SW480 (cell line): ENCODE results near the gene TMEM190.
"Not testable (repeated sequence)": the region's sequence is repeated elsewhere in the genome, so short reads cannot be mapped to it uniquely, and the experiment has no call there.

Source experiments
- DNase-seq: peaks from one replicate; pipeline ENCODE4 v3.0.0-alpha.2; 2016; ENCODE audit warnings: low spot score

TMEM190 gene

DNA sequence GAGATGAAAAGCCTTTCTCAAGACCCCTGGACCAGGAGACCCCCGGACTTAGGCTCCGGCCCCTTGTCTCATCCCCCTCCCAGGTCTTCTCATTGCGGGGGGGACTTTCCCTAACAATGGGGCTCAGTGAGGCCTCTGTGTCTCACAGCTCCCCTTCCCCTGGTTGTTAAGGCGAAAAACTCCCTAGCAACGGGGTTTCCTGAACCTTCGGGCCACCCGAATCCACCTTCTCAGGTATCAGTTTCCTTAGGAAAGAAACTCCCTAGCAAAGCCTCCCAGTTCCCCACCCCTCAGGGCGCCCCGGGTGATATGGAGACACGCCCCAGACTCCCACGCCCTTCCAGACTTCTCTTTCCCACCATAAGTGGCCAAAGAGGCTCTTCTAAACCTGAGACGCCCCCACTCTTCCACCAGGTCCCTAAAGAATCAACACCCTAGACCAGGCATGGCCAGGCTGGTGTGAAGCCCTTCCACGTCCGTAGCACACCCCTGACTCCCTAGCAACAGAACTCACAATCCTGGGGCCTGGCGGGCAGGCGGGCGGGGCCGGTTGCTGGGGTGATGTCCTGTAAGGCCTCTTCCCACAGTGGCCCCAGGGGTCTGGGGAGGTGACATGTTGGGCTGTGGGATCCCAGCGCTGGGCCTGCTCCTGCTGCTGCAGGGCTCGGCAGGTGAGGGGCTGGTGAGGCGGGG lies at the start of gene TMEM190:
Gene TMEM190, plus strand, starts transcription at position 586 of the 693 bp plus-strand sequence. Its CDS starts 28 bp downstream, at position 614.
- peak; percentile 69 for DNase-seq

- DNase-seq, result not testable (repeated sequence)
These were observed 47.8 kb upstream of the TMEM190 start for GRCh38 chr19:55328774-55329318.

DNA sequence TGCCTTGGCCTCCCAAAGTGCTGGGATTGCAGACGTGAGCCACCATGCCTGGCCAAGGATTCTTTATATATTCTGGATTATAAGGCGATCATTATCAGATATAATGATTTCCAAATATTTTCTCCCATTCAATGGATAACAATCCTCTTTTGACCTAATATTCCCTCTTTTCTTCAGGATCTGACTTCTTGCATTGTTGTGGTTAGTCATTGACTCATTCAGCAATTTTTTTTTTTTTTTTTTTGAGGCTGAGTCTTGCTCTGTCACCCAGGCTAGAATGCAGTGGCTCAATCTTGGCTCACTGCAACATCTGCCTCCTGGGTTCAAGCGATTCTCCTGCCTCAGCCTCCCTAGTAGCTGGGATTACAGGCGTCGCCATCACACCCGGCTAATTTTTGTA lies 46.8 kb upstream of the TMEM190 start:
- not testable (repeated sequence) for DNase-seq

DNA sequence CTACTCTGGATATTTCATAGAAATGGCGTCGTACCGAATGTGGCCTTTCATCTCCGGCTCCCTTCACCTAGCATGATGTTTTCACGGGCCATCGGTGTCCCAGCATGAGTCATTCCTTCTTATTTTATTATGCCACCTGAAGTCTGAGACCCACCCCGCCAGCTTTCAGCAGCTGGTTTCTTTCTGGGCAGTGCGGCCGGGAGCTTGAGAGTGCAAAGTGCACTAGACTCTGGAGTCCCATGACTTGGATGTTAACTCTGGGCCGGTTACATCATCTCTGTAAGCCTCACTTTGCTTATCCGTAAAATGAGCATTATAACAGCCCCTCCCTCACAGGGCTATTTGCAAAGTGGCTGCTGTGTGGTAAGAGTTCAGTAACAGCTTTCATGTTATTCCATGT lies 42.8 kb upstream of the TMEM190 start:
- peak; percentile 98 for DNase-seq

DNA sequence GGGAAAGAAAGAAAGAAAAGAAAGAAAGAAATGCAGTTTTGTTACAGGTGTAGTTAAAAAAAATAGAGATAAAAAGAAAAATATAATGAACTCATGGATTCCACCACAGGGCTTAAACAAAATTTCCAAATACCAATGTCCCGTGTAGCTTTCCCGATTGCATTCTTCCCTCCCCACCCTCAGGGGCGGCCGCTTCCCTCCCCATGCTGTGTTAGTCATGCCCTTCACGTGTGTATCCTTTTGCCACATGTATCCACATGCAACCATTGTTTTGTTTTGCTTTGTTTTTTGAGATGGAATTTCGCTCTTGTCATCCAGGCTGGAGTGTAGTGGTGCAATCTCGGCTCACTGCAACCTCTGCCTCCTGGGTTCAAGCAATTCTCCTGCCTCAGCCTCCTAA lies 40.5 kb upstream of the TMEM190 start:
- DNase-seq, result no peak

DNA sequence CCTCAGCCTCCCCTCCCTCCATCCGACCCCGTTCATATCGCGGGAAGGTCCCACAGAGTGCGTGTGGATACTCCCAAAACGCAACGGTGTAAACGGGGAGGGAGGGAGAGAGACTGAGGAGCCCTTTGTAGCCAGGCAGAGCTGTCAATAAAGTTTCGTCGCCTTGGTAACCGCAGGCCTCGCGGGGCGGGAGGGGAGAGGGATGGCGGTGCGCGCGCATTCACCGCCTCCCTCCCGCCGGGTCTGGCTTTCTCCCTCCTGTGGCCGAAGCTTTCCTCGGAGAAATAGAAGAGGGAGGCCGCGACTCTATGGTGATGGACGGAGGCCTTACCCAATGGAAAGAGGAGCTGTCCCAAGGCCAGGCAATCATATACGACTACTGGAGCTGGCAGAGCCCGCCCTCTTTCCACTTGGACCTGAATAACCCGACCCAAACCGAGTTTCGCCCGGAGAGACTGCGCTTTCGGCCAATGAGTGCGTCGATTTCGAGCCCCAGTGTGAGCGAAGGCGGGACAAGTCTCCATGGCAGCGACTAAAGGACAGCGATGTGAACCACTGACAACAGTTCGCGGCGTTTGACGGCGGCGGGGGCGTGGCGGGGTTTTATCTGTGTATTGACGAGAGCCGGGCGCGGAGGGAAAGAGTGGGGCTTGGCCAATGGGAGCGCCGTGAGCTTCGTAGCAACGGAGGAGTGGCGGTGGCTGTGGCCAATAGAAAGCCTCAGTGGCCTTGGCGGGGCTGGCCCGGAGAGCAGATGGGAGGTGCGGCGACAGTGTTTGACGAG lies 37.3 kb upstream of the TMEM190 start, which contains the start of gene KMT5C:
Gene KMT5C, plus strand, starts transcription at position 772 of the 784 bp plus-strand sequence. CDS start 2,061 bp downstream, outside the sequence.
- peak; percentile 100 for DNase-seq

DNA sequence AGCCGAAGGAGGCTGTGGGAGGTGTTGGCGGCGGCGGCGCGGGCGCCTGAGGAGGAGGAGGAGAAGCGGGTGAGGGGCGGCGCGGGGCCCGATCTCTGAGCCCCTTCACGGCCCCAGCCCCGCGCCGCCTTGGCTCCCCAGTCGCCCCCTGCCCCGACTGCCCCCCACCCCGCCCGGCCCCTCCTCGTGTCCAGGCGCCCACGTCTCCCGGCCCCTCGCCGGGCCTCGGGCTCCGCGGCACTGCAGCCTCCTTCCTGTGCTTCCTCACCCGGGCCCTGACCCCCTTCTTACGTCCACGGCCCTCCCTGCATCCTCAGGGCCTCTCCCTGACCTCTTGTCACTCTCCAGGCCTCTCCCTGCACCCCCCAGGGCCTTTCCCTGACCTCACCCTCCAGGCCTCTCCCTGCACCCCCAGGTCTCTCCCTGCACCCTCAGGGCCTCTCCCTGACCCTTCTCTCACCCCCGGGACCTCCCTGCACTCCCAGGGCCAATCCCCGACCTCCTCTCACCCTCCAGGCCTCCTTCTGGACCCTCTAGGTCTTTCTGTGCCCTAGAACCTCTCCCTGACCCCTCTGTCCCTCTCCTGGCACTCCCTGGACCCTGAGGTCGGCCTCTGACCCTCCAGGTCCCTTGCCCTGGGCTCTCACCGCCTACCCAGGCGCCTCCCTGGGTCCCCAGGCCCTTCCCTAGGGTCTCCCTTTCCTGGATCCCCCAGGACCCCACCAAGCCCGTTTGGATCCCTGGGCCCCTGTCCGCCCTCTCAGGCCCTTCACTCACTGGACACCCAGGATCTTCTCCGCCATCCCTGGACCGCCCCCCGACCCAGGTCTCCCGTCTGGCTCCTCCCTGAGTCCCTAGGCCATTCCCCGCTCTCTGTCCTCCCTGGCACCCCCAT lies 36.5 kb upstream of the TMEM190 start:
- no peak for DNase-seq

DNA sequence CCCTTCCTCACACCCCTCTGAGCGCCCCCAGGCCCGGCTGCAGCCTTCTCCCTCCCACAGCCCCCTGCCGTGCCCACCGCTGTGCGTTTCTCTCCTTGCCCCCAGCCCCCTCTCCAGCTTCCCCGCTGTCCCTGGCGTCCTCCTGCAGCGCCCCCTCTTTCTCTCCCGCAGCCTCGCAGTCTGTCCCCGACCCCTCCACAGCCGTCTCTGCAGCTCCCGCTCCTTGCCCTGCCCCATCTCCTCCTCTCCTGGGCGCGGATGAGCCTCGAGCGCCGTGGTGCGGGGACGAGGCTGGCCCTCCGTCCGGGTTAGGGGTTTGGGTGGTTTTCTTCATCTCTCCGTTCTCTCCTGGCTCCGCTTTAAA lies 35.9 kb upstream of the TMEM190 start:
- DNase-seq, result no peak

DNA sequence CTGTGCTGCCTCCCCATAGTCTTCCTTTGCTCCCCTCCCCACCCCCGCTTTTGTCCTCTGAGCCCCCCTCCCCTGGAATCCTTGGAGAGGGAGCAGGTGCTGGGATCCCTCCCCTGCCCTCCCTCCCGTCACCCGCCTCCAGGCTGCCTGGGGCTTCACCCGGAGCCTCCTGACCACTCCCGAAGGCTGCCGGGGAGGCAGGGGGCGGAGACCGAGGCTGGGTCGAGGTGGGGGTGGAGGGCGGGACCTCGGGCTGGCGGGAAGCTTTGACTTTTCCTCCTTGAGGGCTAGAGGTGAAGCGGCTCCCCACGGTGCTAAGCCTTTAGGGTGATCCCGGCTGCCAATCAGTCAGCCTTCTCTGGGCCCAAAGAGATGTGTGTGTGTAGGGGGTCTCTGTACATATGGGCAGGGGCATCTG lies 35.4 kb upstream of the TMEM190 start:
- peak; percentile 77 for DNase-seq

- DNase-seq, result no peak
These were observed 34.8 kb upstream of the TMEM190 start for GRCh38 chr19:55341595-55342531.

DNA sequence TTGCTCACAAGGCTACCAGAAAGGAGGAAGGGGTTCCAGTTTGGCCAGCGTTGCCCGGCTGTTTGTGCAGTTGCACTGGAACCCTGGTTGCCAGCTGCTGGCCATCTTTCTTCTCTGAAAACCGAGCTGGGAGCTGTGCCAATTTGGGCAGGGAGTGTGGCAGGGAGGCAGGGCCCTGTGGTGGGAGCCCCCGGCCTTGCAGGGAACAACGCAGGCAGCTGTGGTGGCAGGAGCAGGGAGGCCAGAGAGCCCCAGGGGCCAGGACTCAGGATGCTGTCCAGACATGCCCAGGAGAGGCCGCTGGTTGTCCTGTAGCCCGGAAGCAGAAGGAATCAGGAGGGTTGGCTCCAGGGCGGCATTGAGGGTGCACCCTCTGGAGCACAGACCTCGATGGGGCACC lies 32.2 kb upstream of the TMEM190 start:
- DNase-seq, result no peak

DNA sequence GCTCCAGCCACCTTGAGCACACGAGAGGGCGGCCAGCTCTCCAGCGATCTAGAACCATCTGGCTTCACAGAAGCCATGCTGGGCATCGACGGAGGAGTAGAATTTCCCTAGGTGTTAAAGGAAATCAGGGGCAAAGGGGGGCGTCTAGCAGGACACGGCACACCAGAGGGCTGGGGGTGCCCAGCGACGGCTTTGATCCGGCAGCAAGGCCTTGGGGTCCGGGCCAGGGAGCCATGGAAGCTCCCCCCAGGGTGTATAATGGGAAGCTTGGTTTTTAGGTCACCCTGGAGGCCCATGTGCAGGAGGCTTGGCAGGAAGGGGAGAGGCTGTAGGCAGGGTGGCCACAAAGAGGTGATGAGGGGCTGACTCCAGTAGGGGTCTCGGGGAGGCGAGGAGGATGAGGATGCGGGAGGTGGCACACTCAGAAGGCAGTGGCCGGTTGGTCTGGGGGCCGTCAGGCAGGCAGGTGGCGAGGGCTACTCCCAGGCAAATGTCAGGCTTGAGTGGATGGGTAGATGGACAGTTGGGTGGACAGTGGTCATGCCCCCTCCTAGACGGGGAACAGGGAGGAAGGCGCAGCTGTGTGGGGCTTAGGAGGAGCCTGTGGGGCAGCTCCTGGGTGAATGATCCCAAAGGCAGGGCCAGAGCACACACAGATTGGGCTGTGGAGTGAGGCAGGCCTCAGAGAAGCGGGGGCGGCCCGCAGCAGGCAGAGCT lies 31.4 kb upstream of the TMEM190 start:
- no peak for DNase-seq

- DNase-seq, result peak; percentile 82
These were observed 30.6 kb upstream of the TMEM190 start for GRCh38 chr19:55345818-55346724.

- no peak for DNase-seq
These were observed 29.7 kb upstream of the TMEM190 start for GRCh38 chr19:55346725-55347441.

GRCh38 chr19:55347442-55348009 lies 29.1 kb upstream of the TMEM190 start:
- DNase-seq, result no peak

DNA sequence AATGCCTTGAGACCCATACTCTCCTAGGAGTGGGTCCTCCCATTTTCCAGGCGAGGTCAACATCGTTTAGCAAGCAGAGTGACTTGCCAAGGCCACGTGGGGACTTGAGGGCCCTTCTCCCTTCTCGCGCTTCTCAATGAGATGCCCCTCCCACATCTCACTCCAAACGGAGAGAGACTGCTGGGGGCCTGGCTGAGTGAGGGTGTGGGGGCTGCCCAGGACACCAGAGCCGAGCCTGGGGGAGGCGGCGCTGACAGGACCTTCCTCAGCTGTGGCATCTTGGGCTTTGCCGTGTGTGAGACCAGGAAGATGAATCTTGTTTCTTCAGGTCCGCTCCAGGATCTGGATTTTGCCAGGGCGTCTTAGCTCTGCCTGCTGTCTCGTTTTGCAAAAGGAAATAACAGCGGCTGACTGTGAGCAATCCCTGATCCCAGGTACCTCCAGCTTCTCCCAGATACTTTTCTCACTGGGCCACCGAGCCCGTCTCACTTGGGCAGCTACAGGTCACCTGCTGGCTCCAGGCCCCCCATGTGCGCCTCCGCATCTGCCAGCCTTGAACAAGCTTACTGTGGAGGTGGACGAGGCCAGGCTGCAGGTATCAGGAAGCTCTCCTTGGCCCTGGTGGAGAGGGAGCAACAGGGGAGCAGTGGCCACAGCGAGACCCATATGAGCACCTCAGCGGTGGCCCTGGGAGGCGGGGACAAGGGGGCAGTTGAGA lies 28.1 kb upstream of the TMEM190 start:
- no peak for DNase-seq

GRCh38 chr19:55350620-55351315 lies 25.9 kb upstream of the TMEM190 start:
- no peak for DNase-seq
